DOHH2 (cell line): ENCODE measurements around the gene DLG1.
"Not testable (repeated sequence)": the region's sequence is repeated elsewhere in the genome, so short reads cannot be mapped to it uniquely, and the experiment has no call there.

Experiments used
- H3F3A ChIP-seq: fragments of 200-600 bp; sonication (generic), shearing (Covaris generic); 2 replicates; pipeline ENCODE4 v1.6.0; 2016; ENCODE audit warnings: antibody characterized with exemption, mild to moderate bottlenecking; ENCODE audit not compliant: control insufficient read depth, insufficient read depth
- H3K27ac ChIP-seq: fragments of 200-600 bp; sonication (generic); 2 replicates; pipeline ENCODE4 v1.5.1; 2014; ENCODE audit warnings: low read depth, mild to moderate bottlenecking, low read length, moderate library complexity
- H3K27me3 ChIP-seq: fragments of 200-600 bp; sonication (generic); 2 replicates; pipeline ENCODE4 v1.6.1; 2014; ENCODE audit warnings: mild to moderate bottlenecking, low read length, mixed read lengths; ENCODE audit not compliant: control insufficient read depth
- H3K36me3 ChIP-seq: fragments of 200-600 bp; sonication (generic); 2 replicates; pipeline ENCODE4 v1.6.1; 2014; ENCODE audit warnings: mild to moderate bottlenecking, low read length, moderate library complexity, mixed read lengths; ENCODE audit not compliant: control insufficient read depth
- H3K4me1 ChIP-seq: fragments of 200-600 bp; sonication (generic); 2 replicates; pipeline ENCODE4 v1.6.1; 2014; ENCODE audit warnings: mild to moderate bottlenecking, low read length, mixed read lengths; ENCODE audit not compliant: control insufficient read depth
- H3K4me2 ChIP-seq: fragments of 200-600 bp; sonication (generic); 2 replicates; pipeline ENCODE4 v1.6.0; 2014; ENCODE audit warnings: mild to moderate bottlenecking, low read length, moderate library complexity
- H3K4me3 ChIP-seq: fragments of 200-600 bp; sonication (generic); 2 replicates; pipeline ENCODE4 v1.5.1; 2014; ENCODE audit warnings: mild to moderate bottlenecking, low read length, mixed read lengths
- H3K79me2 ChIP-seq: fragments of 200-600 bp; sonication (generic); 2 replicates; pipeline ENCODE4 v1.6.1; 2014; ENCODE audit warnings: mild to moderate bottlenecking, low read length, mixed read lengths; ENCODE audit not compliant: control insufficient read depth
- H3K9me2 ChIP-seq: fragments of 200-600 bp; sonication (generic); replicated peaks from 2 replicates; pipeline ENCODE4 v1.6.1; 2014; ENCODE audit warnings: mild to moderate bottlenecking, low read length, mixed read lengths; ENCODE audit not compliant: control insufficient read depth
- H3K9me3 ChIP-seq: fragments of 200-600 bp; sonication (generic); 2 replicates; pipeline ENCODE4 v1.6.1; 2014; ENCODE audit warnings: antibody characterized with exemption, low read length, mixed read lengths; ENCODE audit not compliant: control insufficient read depth, insufficient read depth
- H4K20me1 ChIP-seq: fragments of 200-600 bp; sonication (generic); 2 replicates; pipeline ENCODE4 v1.6.0; 2014; ENCODE audit warnings: low read depth, mild to moderate bottlenecking, antibody characterized with exemption, low read length, moderate library complexity; ENCODE audit not compliant: control insufficient read depth, insufficient read depth
- EZH2phosphoT487 ChIP-seq: fragments of 200-600 bp; sonication (generic); IDR thresholded peaks from 2 replicates; pipeline ENCODE4 v1.6.1; 2017; ENCODE audit warnings: borderline replicate concordance, mild to moderate bottlenecking, antibody characterized with exemption, low read length, moderate library complexity, mixed read lengths
- TF ChIP-seq, protein P1 (sequence below): fragments of 200-600 bp; sonication (generic); IDR thresholded peaks from one replicate; pipeline ENCODE4 v1.5.1; 2014; ENCODE audit warnings: antibody characterized with exemption, mild to moderate bottlenecking, low read depth, low read length; ENCODE audit not compliant: poor library complexity, severe bottlenecking

Gene DLG1

GRCh38 chr3:197216169-197216860 lies 82.1 kb downstream of the DLG1 start:
- Histone ChIP-seq H4K20me1 (no peaks in the 10 kb centered on the region), H3K9me2 (no peaks in the 10 kb centered on the region), H3K27ac (no peak overlapping the region), H3K27me3 (no peaks in the 10 kb centered on the region), H3K4me2 (no peak overlapping the region), H3F3A (no peaks in the 10 kb centered on the region), H3K4me1 (no peaks in the 10 kb centered on the region), H3K4me3 (no peak overlapping the region), H3K79me2 (peaks cover 82% of the 10 kb centered on the region), H3K36me3 (no peaks in the 10 kb centered on the region), H3K9me3 (no peaks in the 10 kb centered on the region)
- TF ChIP-seq EZH2phosphoT487, result no peak
- TF ChIP-seq, protein P1, sequence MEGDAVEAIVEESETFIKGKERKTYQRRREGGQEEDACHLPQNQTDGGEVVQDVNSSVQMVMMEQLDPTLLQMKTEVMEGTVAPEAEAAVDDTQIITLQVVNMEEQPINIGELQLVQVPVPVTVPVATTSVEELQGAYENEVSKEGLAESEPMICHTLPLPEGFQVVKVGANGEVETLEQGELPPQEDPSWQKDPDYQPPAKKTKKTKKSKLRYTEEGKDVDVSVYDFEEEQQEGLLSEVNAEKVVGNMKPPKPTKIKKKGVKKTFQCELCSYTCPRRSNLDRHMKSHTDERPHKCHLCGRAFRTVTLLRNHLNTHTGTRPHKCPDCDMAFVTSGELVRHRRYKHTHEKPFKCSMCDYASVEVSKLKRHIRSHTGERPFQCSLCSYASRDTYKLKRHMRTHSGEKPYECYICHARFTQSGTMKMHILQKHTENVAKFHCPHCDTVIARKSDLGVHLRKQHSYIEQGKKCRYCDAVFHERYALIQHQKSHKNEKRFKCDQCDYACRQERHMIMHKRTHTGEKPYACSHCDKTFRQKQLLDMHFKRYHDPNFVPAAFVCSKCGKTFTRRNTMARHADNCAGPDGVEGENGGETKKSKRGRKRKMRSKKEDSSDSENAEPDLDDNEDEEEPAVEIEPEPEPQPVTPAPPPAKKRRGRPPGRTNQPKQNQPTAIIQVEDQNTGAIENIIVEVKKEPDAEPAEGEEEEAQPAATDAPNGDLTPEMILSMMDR, result no peak

GRCh38 chr3:197212290-197212689 lies 86.1 kb downstream of the DLG1 start:
- Histone ChIP-seq H3K36me3 (no peaks in the 10 kb centered on the region), H3K27ac (no peak overlapping the region), H3K4me1 (peaks cover 10% of the 10 kb centered on the region; the same call in 1 of the 2 replicates), H3K9me2 (no peaks in the 10 kb centered on the region), H3K27me3 (no peaks in the 10 kb centered on the region), H4K20me1 (no peaks in the 10 kb centered on the region), H3K9me3 (no peaks in the 10 kb centered on the region), H3K79me2 (peaks cover 88% of the 10 kb centered on the region), H3K4me3 (no peak overlapping the region), H3F3A (no peaks in the 10 kb centered on the region), H3K4me2 (no peak overlapping the region)
- TF ChIP-seq, protein P1, result no peak
- TF ChIP-seq EZH2phosphoT487, result no peak

GRCh38 chr3:197211698-197212097 lies 86.7 kb downstream of the DLG1 start:
- H3K4me3 ChIP-seq, H3K9me2 ChIP-seq, H3K4me2 ChIP-seq, H3K27ac ChIP-seq, H3K9me3 ChIP-seq, H3K36me3 ChIP-seq, H3F3A ChIP-seq, H4K20me1 ChIP-seq, H3K4me1 ChIP-seq, H3K27me3 ChIP-seq: not testable (repeated sequence)
- H3K79me2 ChIP-seq, result peaks cover 88% of the 10 kb centered on the region

DNA sequence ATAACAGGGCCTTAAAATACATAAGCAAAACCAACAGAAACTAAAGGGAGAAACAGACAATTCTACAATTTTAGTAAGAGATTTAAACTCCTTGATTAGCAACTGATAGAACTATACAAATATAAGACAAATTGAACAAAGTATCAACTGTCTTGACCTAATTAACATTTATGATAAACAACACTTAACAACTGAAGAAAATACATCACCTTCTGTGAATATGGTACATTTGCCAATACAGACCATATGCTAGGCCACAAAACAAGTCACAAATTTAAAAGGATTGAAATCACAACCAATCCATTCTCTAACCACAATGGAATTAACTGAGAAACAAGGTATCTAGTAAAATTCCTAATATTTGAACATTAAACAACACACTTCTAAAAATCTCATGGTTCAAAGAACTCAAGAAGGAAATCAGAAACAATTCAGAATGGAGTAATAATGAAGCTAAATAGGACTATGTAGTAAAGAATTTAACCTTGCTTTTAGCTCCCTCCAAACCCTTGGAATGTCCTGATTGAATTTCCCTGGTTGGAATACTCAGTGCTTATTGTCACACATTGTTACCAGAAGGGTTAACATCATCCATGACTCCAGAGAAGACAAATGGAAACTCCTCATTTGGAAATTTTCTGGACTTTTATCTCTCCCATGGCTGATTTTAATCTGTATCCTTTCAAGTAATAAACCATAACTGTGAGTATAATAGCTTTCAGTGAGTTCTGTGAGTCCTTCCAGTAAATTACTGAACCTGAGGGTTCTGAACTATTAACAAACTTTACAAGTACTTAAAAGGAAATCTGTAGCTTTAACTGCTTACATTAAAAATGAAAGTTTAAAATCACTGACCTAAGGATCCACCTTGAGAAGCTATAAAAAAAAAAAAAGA lies 88.8 kb downstream of the DLG1 start:
- Histone ChIP-seq H4K20me1 (no peaks in the 10 kb centered on the region), H3F3A (no peaks in the 10 kb centered on the region), H3K27ac (no peak overlapping the region), H3K27me3 (no peaks in the 10 kb centered on the region), H3K36me3 (no peaks in the 10 kb centered on the region), H3K9me2 (no peaks in the 10 kb centered on the region), H3K4me1 (peaks cover 10% of the 10 kb centered on the region; the same call in 1 of the 2 replicates), H3K4me2 (no peak overlapping the region), H3K9me3 (no peaks in the 10 kb centered on the region), H3K79me2 (peaks cover 91% of the 10 kb centered on the region), H3K4me3 (no peak overlapping the region)
- no peak for TF ChIP-seq EZH2phosphoT487
- TF ChIP-seq, protein P1, result no peak
